ENCODE results near the gene TMEM143.
"Not testable (repeated sequence)": the region's sequence is repeated elsewhere in the genome, so short reads cannot be mapped to it uniquely, and the experiment has no call there.

The TMEM143 gene

GRCh38 chr19:48310227-48310626 lies 53.5 kb downstream of the TMEM143 start:
- peak overlapping the region; percentile 33 for H3K27ac ChIP-seq
- peak overlapping the region; percentile 76 for H2AFZ ChIP-seq
- H3K27me3 ChIP-seq (ENCODE audit: control insufficient read depth, insufficient read depth, low read length) = no peaks in the 10 kb centered on the region
- H3K36me3 ChIP-seq (ENCODE audit: control insufficient read depth, insufficient read depth, low read length) = no peaks in the 10 kb centered on the region
- no peaks in the 10 kb centered on the region for H3K9me3 ChIP-seq (ENCODE audit: control insufficient read depth, low read length)
- peak overlapping the region; percentile 21 for H3K4me2 ChIP-seq (ENCODE audit: low read length)
- H3K4me1 ChIP-seq = peaks cover 15% of the 10 kb centered on the region
- no peak overlapping the region for H3K9ac ChIP-seq
- H3K4me3 ChIP-seq (ENCODE audit: low read depth, low read length) = no peak overlapping the region
- no peak for TF ChIP-seq CTCF (IDR thresholded peaks at IDR 0.05)
- H3K79me2 ChIP-seq = no peaks in the 10 kb centered on the region

GRCh38 chr19:48309731-48310130 lies 54.0 kb downstream of the TMEM143 start:
- Histone ChIP-seq H2AFZ (peak overlapping the region; percentile 76), H3K4me1 (peaks cover 15% of the 10 kb centered on the region), H3K27ac (peak overlapping the region; percentile 33)
- not testable (repeated sequence) for H3K36me3 ChIP-seq (ENCODE audit: control insufficient read depth, insufficient read depth, low read length); H3K4me3 ChIP-seq (ENCODE audit: low read depth, low read length); H3K27me3 ChIP-seq (ENCODE audit: control insufficient read depth, insufficient read depth, low read length); H3K79me2 ChIP-seq; H3K9ac ChIP-seq; H3K9me3 ChIP-seq (ENCODE audit: control insufficient read depth, low read length); H3K4me2 ChIP-seq (ENCODE audit: low read length)

GRCh38 chr19:48308631-48309586 lies 54.8 kb downstream of the TMEM143 start:
- Histone ChIP-seq H3K27ac (no peak overlapping the region), H3K27me3 (ENCODE audit: control insufficient read depth, insufficient read depth, low read length) (no peaks in the 10 kb centered on the region), H3K9me3 (ENCODE audit: control insufficient read depth, low read length) (no peaks in the 10 kb centered on the region), H3K4me2 (ENCODE audit: low read length) (no peak overlapping the region), H3K36me3 (ENCODE audit: control insufficient read depth, insufficient read depth, low read length) (no peaks in the 10 kb centered on the region), H3K79me2 (no peaks in the 10 kb centered on the region), H3K4me1 (peaks cover 15% of the 10 kb centered on the region), H3K9ac (no peak overlapping the region), H3K4me3 (ENCODE audit: low read depth, low read length) (no peak overlapping the region), H2AFZ (peak overlapping the region; percentile 76)
- peak; percentile 6 for TF ChIP-seq CTCF (IDR thresholded peaks at IDR 0.05)

- Histone ChIP-seq H3K79me2 (no peaks in the 10 kb centered on the region), H3K4me2 (ENCODE audit: low read length) (no peak overlapping the region), H3K27ac (no peak overlapping the region), H3K4me1 (no peaks in the 10 kb centered on the region), H3K9me3 (ENCODE audit: control insufficient read depth, low read length) (no peaks in the 10 kb centered on the region), H3K27me3 (ENCODE audit: control insufficient read depth, insufficient read depth, low read length) (no peaks in the 10 kb centered on the region), H2AFZ (no peak overlapping the region), H3K36me3 (ENCODE audit: control insufficient read depth, insufficient read depth, low read length) (no peaks in the 10 kb centered on the region), H3K9ac (no peak overlapping the region), H3K4me3 (ENCODE audit: low read depth, low read length) (no peak overlapping the region)
- TF ChIP-seq CTCF (IDR thresholded peaks at IDR 0.05) = no peak
These were observed 59.9 kb downstream of the TMEM143 start for GRCh38 chr19:48303866-48304265.

GRCh38 chr19:48303367-48303766 lies 60.4 kb downstream of the TMEM143 start:
- H3K9me3 ChIP-seq (ENCODE audit: control insufficient read depth, low read length) = no peaks in the 10 kb centered on the region
- H2AFZ ChIP-seq = no peak overlapping the region
- no peak overlapping the region for H3K27ac ChIP-seq
- no peaks in the 10 kb centered on the region for H3K36me3 ChIP-seq (ENCODE audit: control insufficient read depth, insufficient read depth, low read length)
- no peak overlapping the region for H3K4me3 ChIP-seq (ENCODE audit: low read depth, low read length)
- no peaks in the 10 kb centered on the region for H3K27me3 ChIP-seq (ENCODE audit: control insufficient read depth, insufficient read depth, low read length)
- H3K4me1 ChIP-seq = no peaks in the 10 kb centered on the region
- TF ChIP-seq CTCF (IDR thresholded peaks at IDR 0.05) = no peak
- H3K4me2 ChIP-seq (ENCODE audit: low read length) = no peak overlapping the region
- no peak overlapping the region for H3K9ac ChIP-seq
- no peaks in the 10 kb centered on the region for H3K79me2 ChIP-seq
